ENCODE results near the gene ARHGDIG. TPM values are rescaled to one million over a fixed set of nuclear protein-coding genes. Genes with fewer than 3 reads are reported as not detected.

The ARHGDIG gene
- total RNA-seq, 2 experiments from 2014 or later = not detected

- H4K20me1 ChIP-seq (ENCODE audit: insufficient read depth, low read length) = no peaks in the 10 kb centered on the region
- intact Hi-C loops (cut with micrococcal nuclease; ENCODE audit: unreplicated experiment) = no loop called here
- ChIA-PET POLR2A (interaction anchor here (0.6 kb wide), 1 partner anchor 342 kb away, joined by 4 read pairs; no protein-coding TSS in a partner anchor), CTCF (ENCODE audit: unreplicated experiment) (no interaction called here)
- no peaks in the 10 kb centered on the region for H3K9me3 ChIP-seq (ENCODE audit: low read length)
- H3K4me2 ChIP-seq (ENCODE audit: low read length) = no peak overlapping the region
- no peaks in the 10 kb centered on the region for H3K4me1 ChIP-seq (ENCODE audit: insufficient read depth, low read length, poor library complexity, severe bottlenecking)
- DNase-seq (ENCODE audit: low spot score) = no peak
- H3K4me3 ChIP-seq (ENCODE audit: low read depth, low read length, poor library complexity, severe bottlenecking) = no peak overlapping the region
- no peaks in the 10 kb centered on the region for H3K79me2 ChIP-seq (ENCODE audit: insufficient read depth, low read depth, low read length)
- TF ChIP-seq CTCF (conservative IDR thresholded peaks at IDR 0.05; ENCODE audit: low read length) (no peak), EZH2phosphoT487 (IDR thresholded peaks at IDR 0.05; ENCODE audit: borderline replicate concordance, low read depth, low read length) (no peak)
- H3K36me3 ChIP-seq (ENCODE audit: insufficient read depth, low read length) = 0 out of 2 replicates have a peak, but pooled peaks cover 4% of the 10 kb centered on the region
- no peak overlapping the region for H3K27ac ChIP-seq (ENCODE audit: low read depth, low read length, poor library complexity, severe bottlenecking)
- no peaks in the 10 kb centered on the region for H3K9me2 ChIP-seq (ENCODE audit: insufficient read depth, low read length)
- H2AFZ ChIP-seq (ENCODE audit: low read length) = no peak overlapping the region
- BruUV-seq (replicated peaks) = no TSS peak
These were observed 17.4 kb downstream of the ARHGDIG start for GRCh38 chr16:297832-298231.

GRCh38 chr16:301235-301634 lies 20.8 kb downstream of the ARHGDIG start:
- H4K20me1 ChIP-seq (ENCODE audit: insufficient read depth, low read length) = no peaks in the 10 kb centered on the region
- H3K27ac ChIP-seq (ENCODE audit: low read depth, low read length, poor library complexity, severe bottlenecking) = no peak overlapping the region
- H3K9me2 ChIP-seq (ENCODE audit: insufficient read depth, low read length) = no peaks in the 10 kb centered on the region
- no peak overlapping the region for H3K4me2 ChIP-seq (ENCODE audit: low read length)
- TF ChIP-seq CTCF (conservative IDR thresholded peaks at IDR 0.05; ENCODE audit: low read length) (no peak), EZH2phosphoT487 (IDR thresholded peaks at IDR 0.05; ENCODE audit: borderline replicate concordance, low read depth, low read length) (no peak)
- H3K9me3 ChIP-seq (ENCODE audit: low read length) = no peaks in the 10 kb centered on the region
- DNase-seq (ENCODE audit: low spot score) = no peak
- no TSS peak for BruUV-seq (replicated peaks)
- no peak overlapping the region for H2AFZ ChIP-seq (ENCODE audit: low read length)
- H3K4me3 ChIP-seq (ENCODE audit: low read depth, low read length, poor library complexity, severe bottlenecking) = no peak overlapping the region
- ChIA-PET POLR2A (interaction anchor here (0.7 kb wide), 1 partner anchor 45 kb away, joined by 3 read pairs; no protein-coding TSS in a partner anchor), CTCF (ENCODE audit: unreplicated experiment) (no interaction called here)
- H3K36me3 ChIP-seq (ENCODE audit: insufficient read depth, low read length) = 0 out of 2 replicates have a peak, but pooled peaks cover 4% of the 10 kb centered on the region
- H3K79me2 ChIP-seq (ENCODE audit: insufficient read depth, low read depth, low read length) = no peaks in the 10 kb centered on the region
- intact Hi-C loops (cut with micrococcal nuclease; ENCODE audit: unreplicated experiment) = no loop called here
- H3K4me1 ChIP-seq (ENCODE audit: insufficient read depth, low read length, poor library complexity, severe bottlenecking) = no peaks in the 10 kb centered on the region

GRCh38 chr16:301950-302349 lies 21.6 kb downstream of the ARHGDIG start:
- CTCF ChIA-PET (ENCODE audit: unreplicated experiment) = no interaction called here
- POLR2A ChIA-PET = no interaction called here
- H3K9me3 ChIP-seq (ENCODE audit: low read length) = no peaks in the 10 kb centered on the region
- no peaks in the 10 kb centered on the region for H3K36me3 ChIP-seq (ENCODE audit: insufficient read depth, low read length)
- H3K4me3 ChIP-seq (ENCODE audit: low read depth, low read length, poor library complexity, severe bottlenecking) = no peak overlapping the region
- no peaks in the 10 kb centered on the region for H3K4me1 ChIP-seq (ENCODE audit: insufficient read depth, low read length, poor library complexity, severe bottlenecking)
- no peaks in the 10 kb centered on the region for H3K9me2 ChIP-seq (ENCODE audit: insufficient read depth, low read length)
- intact Hi-C loops (cut with micrococcal nuclease; ENCODE audit: unreplicated experiment) = no loop called here
- no peak overlapping the region for H2AFZ ChIP-seq (ENCODE audit: low read length)
- no peak overlapping the region for H3K27ac ChIP-seq (ENCODE audit: low read depth, low read length, poor library complexity, severe bottlenecking)
- TF ChIP-seq CTCF (conservative IDR thresholded peaks at IDR 0.05; ENCODE audit: low read length) (no peak), EZH2phosphoT487 (IDR thresholded peaks at IDR 0.05; ENCODE audit: borderline replicate concordance, low read depth, low read length) (no peak)
- no peaks in the 10 kb centered on the region for H3K79me2 ChIP-seq (ENCODE audit: insufficient read depth, low read depth, low read length)
- H3K4me2 ChIP-seq (ENCODE audit: low read length) = no peak overlapping the region
- BruUV-seq (replicated peaks) = no TSS peak
- DNase-seq (ENCODE audit: low spot score) = no peak
- H4K20me1 ChIP-seq (ENCODE audit: insufficient read depth, low read length) = no peaks in the 10 kb centered on the region
